K562 treated with DMSO at 1 percent for 12 hours (cell line): ENCODE measurements around the gene RRP1B. TPM values are rescaled to one million over a fixed set of nuclear protein-coding genes. Genes with fewer than 3 reads are reported as not detected.

Source experiments
- total RNA-seq: library from RNA; unstranded; fragments of 300-600 nt; gene quantifications from 2 replicates; pipeline ENCODE4 v1.2.3, GENCODE V29; 2022; ENCODE audit not compliant: insufficient read depth

RRP1B gene
- 9.1 and 30.0 TPM in 2 replicates for total RNA-seq

GRCh38 chr21:43659136-43660000, at the start of gene RRP1B, which contains the start of gene HSF2BP:
Gene RRP1B, plus strand, starts transcription at chr21:43659560. Its CDS starts 105 bp downstream, at chr21:43659665.
Gene HSF2BP, minus strand, starts transcription at chr21:43659488. Its CDS starts 1,392 bp downstream, at chr21:43658096.

GRCh38 chr21:43718872-43719747, 59.8 kb downstream of the RRP1B start, which contains the start of gene PDXK:
Gene PDXK, plus strand, starts transcription at chr21:43719129. Its CDS starts 166 bp downstream, at chr21:43719295.

Other genes starting within 250 kb of the RRP1B start
- not detected in 2 replicates for gene SIK1, start 232.4 kb upstream of the RRP1B start, total RNA-seq
- gene HSF2BP, start 72 bp upstream of the RRP1B start, total RNA-seq, result 0.72 TPM in 1 of 2 replicates, not detected in the other
- gene PDXK, start 59.6 kb downstream of the RRP1B start, total RNA-seq, result 50.5 and 63.9 TPM in 2 replicates
- gene CSTB, start 116.7 kb downstream of the RRP1B start, total RNA-seq, result 56.2 and 61.7 TPM in 2 replicates
- 18.3 and 23.7 TPM in 2 replicates for gene RRP1, start 130.0 kb downstream of the RRP1B start, total RNA-seq
- gene AGPAT3, start 205.7 kb downstream of the RRP1B start, total RNA-seq, result 23.0 and 54.1 TPM in 2 replicates